Mesothelial cell of epicardium (in vitro differentiated cells): ENCODE results near the gene FSCN2. TPM values are rescaled to one million over a fixed set of nuclear protein-coding genes. Genes with fewer than 3 reads are reported as not detected.

ENCODE experiments used
- DNase-seq, 2 experiments: peaks; one replicate each; pipeline ENCODE4 v3.0.0; 2021; ENCODE audit warnings: low spot score in 2 of 2; ENCODE audit not compliant: unreplicated experiment in 2 of 2
- H3K27ac Mint-ChIP-seq: 2 replicates; pipeline ENCODE4 v1.8.0; 2021; ENCODE audit warnings: mixed read lengths
- H3K27me3 Mint-ChIP-seq: 2 replicates; pipeline ENCODE4 v1.8.0; 2021; ENCODE audit warnings: low read depth, mixed read lengths
- H3K36me3 Mint-ChIP-seq: 2 replicates; pipeline ENCODE4 v1.8.0; 2021; ENCODE audit warnings: mixed read lengths
- H3K4me1 Mint-ChIP-seq: 2 replicates; pipeline ENCODE4 v1.8.0; 2021; ENCODE audit warnings: mixed read lengths
- H3K4me3 Mint-ChIP-seq: 2 replicates; pipeline ENCODE4 v1.8.0; 2021; ENCODE audit warnings: mild to moderate bottlenecking, moderate library complexity, mixed read lengths
- H3K9me3 Mint-ChIP-seq: 2 replicates; pipeline ENCODE4 v1.8.0; 2021; ENCODE audit warnings: mixed read lengths
- CTCF ChIP-seq: fragments of 200-600 bp; sonication (generic); IDR thresholded peaks from one replicate; pipeline ENCODE4 v1.5.0; 2021; ENCODE audit warnings: antibody characterized with exemption; ENCODE audit not compliant: unreplicated experiment
- total RNA-seq: library from RNA; stranded (reverse); gene quantifications from 3 replicates; pipeline ENCODE4 v1.2.1, GENCODE V29; 2021

The FSCN2 gene
- total RNA-seq, 1 donor from 2014 or later = 17.3 TPM

DNA sequence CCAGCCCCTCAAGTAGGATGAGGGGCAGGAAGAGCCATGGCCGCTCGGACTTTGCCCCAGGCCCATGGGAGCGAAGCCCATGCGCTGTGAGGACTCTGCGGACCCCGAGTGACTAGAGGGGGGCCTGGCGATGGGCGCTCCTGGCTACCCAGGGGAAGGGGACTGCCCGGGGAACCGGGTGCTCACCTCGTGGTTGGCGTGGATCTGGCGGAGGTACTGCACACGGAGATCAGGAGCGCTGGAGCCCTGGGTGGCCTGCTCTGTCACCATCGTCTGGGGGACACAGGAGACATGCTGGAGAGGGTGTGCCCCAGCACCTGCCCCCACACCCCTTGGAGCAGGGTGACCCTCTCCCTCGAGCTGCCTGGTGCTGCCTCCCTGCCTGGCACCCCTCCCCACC, 12.9 kb downstream of the FSCN2 start:
- no peak for TF ChIP-seq CTCF
- H3K4me1 Mint-ChIP-seq = no peaks in the 10 kb centered on the region
- DNase-seq = no peak
- peaks cover 16% of the 10 kb centered on the region for H3K27me3 Mint-ChIP-seq
- peaks cover 5% of the 10 kb centered on the region for H3K36me3 Mint-ChIP-seq
- H3K4me3 Mint-ChIP-seq = no peak overlapping the region
- H3K27ac Mint-ChIP-seq = no peak overlapping the region
- H3K9me3 Mint-ChIP-seq = no peaks in the 10 kb centered on the region

DNA sequence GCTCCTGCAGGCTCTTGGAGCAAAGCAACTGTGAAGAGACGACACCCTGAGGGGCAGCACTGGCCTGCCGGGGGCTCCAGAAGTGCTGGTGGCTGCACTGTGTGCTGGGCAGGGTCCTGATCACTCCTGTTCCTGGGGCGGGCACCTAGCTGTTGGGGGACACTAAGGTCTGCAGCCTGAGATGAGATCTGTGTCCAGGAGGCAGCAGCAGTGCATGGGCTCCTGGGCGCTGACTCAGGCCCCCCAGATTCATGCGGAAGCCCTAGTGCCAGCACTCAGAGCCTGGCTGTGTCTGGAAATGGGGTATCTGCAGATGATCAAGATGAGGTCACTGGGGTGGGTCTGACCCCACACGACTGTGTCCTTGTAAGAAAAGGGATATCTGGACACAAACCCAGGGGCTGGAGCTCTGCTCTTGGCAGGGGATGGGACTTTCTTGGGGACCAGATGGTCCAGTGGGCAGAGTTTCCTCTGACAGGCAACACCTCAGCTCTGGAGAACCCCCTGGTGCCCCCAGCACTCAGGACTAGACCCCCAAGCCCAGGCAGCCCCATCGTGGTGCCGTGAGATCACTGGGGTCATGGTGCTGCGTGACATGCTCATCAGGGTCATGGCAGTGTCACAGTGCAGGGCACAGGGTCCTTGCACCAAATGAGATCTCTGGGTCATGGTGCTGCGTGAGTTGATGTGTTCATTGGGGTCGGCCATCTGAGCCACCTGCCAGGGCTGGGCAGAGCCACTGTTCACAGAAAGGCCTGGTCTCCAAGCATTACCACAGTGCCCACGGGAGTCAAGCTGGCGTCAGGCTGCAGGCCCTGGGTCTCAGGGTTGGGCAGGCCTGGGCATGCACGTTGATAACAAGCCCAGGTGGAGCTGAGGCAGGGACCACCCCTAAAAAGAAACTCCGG, 14.5 kb downstream of the FSCN2 start:
- H3K27me3 Mint-ChIP-seq = peaks cover 6% of the 10 kb centered on the region
- no peak for DNase-seq
- H3K27ac Mint-ChIP-seq = peak overlapping the region; percentile 11
- peaks cover 5% of the 10 kb centered on the region for H3K36me3 Mint-ChIP-seq
- no peaks in the 10 kb centered on the region for H3K9me3 Mint-ChIP-seq
- no peaks in the 10 kb centered on the region for H3K4me1 Mint-ChIP-seq
- no peak for TF ChIP-seq CTCF
- no peak overlapping the region for H3K4me3 Mint-ChIP-seq

- no peak for TF ChIP-seq CTCF
- no peak overlapping the region for H3K4me3 Mint-ChIP-seq
- H3K36me3 Mint-ChIP-seq = peaks cover 2% of the 10 kb centered on the region
- no peaks in the 10 kb centered on the region for H3K4me1 Mint-ChIP-seq
- no peak for DNase-seq
- H3K9me3 Mint-ChIP-seq = no peaks in the 10 kb centered on the region
- no peak overlapping the region for H3K27ac Mint-ChIP-seq
- peaks cover 2% of the 10 kb centered on the region for H3K27me3 Mint-ChIP-seq
These were observed 15.1 kb downstream of the FSCN2 start for GRCh38 chr17:81543339-81543675.

DNA sequence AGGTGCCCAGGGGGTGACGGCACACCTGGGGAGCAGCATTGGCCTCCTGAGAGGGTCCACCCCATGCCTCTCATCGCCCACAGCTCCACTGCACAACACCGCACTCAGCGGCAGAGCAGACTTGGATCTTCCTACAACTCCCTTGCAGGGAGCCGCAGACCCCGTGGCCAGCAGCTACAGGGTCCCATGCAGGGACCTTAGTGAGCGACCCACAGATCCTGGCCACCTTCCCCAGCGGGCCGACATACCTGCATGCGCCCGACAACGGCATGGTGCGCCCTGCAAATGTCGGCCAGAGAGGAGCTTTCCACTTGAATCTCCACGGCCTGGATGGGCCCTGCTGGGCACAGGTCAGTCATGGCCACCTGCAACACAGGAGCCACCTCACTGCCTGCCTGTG, 15.6 kb downstream of the FSCN2 start:
- no peaks in the 10 kb centered on the region for H3K9me3 Mint-ChIP-seq
- no peak overlapping the region for H3K27ac Mint-ChIP-seq
- no peak overlapping the region for H3K4me3 Mint-ChIP-seq
- H3K36me3 Mint-ChIP-seq = peaks cover 2% of the 10 kb centered on the region
- TF ChIP-seq CTCF = no peak
- no peaks in the 10 kb centered on the region for H3K4me1 Mint-ChIP-seq
- DNase-seq = no peak
- H3K27me3 Mint-ChIP-seq = no peaks in the 10 kb centered on the region

DNA sequence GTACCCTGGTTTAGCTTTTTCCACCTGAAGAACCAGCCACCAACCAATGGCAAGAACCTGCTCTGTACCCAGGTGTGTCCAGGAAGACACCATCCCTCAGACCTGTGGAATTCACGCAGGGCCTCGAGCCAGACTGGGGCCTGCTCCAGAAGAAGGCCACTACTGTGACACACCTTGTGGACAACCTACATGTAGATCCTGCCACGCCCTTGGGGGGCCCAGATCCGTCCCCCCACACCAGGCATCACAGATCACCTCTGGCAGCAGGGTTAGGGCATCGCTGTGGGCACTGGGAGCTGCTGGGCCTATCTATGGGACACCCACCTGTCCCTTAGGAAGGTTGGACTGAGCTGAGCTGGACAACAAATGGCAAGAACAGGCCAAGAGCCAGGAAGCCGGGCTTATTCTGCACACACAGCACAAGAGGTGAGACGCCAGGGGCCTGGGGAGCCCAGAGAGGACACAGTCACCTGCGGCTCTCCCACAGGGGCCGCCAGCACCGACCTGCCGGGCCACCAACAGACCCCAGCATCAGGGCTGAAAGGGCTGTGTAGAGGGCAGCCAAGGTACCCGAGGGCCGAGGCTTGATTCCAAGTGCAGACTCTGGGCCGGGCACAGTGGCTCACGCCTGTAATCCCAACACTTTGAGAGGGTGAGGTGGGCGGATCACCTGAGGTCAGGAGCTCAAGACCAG, 16.3 kb downstream of the FSCN2 start:
- no peak overlapping the region for H3K4me3 Mint-ChIP-seq
- H3K4me1 Mint-ChIP-seq = no peaks in the 10 kb centered on the region
- TF ChIP-seq CTCF = no peak
- H3K9me3 Mint-ChIP-seq = no peaks in the 10 kb centered on the region
- H3K27ac Mint-ChIP-seq = no peak overlapping the region
- H3K27me3 Mint-ChIP-seq = no peaks in the 10 kb centered on the region
- no peak for DNase-seq
- peaks cover 7% of the 10 kb centered on the region for H3K36me3 Mint-ChIP-seq
